Measurements from ENCODE around the gene KDM4C. TPM values are rescaled to one million over a fixed set of nuclear protein-coding genes. Genes with fewer than 3 reads are reported as not detected.
A peak's percentile ranks its signal among the peaks of the same experiment; 100 is the strongest.

KDM4C gene
- total RNA-seq, 1 experiment from 2014 or later = 16.2 TPM

DNA sequence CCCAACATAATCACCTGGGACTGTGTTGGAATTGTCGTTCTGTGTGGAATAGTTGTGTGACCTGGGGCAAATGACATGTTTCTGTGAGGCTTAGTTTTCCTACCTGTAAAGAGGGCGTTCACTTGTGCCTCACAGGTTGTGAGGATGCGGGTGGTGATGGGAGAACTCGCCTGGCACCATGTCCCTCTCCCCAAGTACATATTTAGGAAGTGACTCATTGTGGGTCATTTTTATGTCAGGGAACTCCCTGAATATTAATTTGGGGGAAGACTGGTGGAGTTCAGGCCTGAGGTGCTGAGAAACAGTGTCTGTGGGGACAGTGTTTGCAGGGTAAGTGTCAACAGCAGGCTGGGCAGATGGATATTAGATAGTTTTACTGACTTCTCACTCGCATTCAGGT is 144.7 kb downstream of the KDM4C start:
- CTCF ChIA-PET = no interaction called here
- BruUV-seq (replicated peaks) = no TSS peak
- Mint-ChIP-seq H3K27ac (ENCODE audit: unreplicated experiment) (no peak overlapping the region), H3K36me3 (ENCODE audit: insufficient read depth, unreplicated experiment) (peaks cover 5% of the 10 kb centered on the region), H3K4me3 (ENCODE audit: low read depth, unreplicated experiment) (no peak overlapping the region), H3K27me3 (ENCODE audit: unreplicated experiment) (no peaks in the 10 kb centered on the region), H3K4me1 (ENCODE audit: low read depth, unreplicated experiment) (peaks cover 13% of the 10 kb centered on the region), H3K9me3 (ENCODE audit: low read depth, unreplicated experiment) (no peaks in the 10 kb centered on the region)
- intact Hi-C loops (cut with micrococcal nuclease; ENCODE audit: unreplicated experiment) = no loop called here
- peak; percentile 13 for DNase-seq
- TF ChIP-seq, protein P1, sequence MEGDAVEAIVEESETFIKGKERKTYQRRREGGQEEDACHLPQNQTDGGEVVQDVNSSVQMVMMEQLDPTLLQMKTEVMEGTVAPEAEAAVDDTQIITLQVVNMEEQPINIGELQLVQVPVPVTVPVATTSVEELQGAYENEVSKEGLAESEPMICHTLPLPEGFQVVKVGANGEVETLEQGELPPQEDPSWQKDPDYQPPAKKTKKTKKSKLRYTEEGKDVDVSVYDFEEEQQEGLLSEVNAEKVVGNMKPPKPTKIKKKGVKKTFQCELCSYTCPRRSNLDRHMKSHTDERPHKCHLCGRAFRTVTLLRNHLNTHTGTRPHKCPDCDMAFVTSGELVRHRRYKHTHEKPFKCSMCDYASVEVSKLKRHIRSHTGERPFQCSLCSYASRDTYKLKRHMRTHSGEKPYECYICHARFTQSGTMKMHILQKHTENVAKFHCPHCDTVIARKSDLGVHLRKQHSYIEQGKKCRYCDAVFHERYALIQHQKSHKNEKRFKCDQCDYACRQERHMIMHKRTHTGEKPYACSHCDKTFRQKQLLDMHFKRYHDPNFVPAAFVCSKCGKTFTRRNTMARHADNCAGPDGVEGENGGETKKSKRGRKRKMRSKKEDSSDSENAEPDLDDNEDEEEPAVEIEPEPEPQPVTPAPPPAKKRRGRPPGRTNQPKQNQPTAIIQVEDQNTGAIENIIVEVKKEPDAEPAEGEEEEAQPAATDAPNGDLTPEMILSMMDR (IDR thresholded peaks at IDR 0.05; ENCODE audit: unreplicated experiment) = no peak

DNA sequence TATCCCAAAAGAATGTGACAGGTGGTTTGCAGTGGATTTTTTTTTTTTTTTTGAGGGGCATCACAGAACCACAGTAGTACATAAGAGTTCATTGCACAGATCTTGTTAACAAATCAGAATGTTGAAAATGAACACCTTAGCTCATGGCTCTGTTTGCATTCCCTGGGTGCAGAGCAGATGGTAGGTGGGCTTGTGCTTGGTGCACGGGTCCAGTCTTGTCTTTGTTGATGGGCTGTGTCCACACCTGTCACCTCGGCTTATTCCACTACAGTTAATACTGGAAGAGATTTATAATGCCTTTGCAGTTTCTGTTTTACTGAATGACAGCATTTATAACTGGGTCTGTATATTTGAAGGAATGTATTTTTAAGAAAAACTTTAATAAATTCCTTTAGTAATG is 146.6 kb downstream of the KDM4C start:
- Mint-ChIP-seq H3K4me1 (ENCODE audit: low read depth, unreplicated experiment) (peaks cover 13% of the 10 kb centered on the region), H3K9me3 (ENCODE audit: low read depth, unreplicated experiment) (no peaks in the 10 kb centered on the region), H3K36me3 (ENCODE audit: insufficient read depth, unreplicated experiment) (peaks cover 5% of the 10 kb centered on the region), H3K27ac (ENCODE audit: unreplicated experiment) (no peak overlapping the region), H3K27me3 (ENCODE audit: unreplicated experiment) (no peaks in the 10 kb centered on the region), H3K4me3 (ENCODE audit: low read depth, unreplicated experiment) (no peak overlapping the region)
- intact Hi-C loops (cut with micrococcal nuclease; ENCODE audit: unreplicated experiment) = no loop called here
- DNase-seq = no peak
- CTCF ChIA-PET = no interaction called here
- BruUV-seq (replicated peaks) = no TSS peak
- TF ChIP-seq, protein P1 (IDR thresholded peaks at IDR 0.05; ENCODE audit: unreplicated experiment) = no peak

DNA sequence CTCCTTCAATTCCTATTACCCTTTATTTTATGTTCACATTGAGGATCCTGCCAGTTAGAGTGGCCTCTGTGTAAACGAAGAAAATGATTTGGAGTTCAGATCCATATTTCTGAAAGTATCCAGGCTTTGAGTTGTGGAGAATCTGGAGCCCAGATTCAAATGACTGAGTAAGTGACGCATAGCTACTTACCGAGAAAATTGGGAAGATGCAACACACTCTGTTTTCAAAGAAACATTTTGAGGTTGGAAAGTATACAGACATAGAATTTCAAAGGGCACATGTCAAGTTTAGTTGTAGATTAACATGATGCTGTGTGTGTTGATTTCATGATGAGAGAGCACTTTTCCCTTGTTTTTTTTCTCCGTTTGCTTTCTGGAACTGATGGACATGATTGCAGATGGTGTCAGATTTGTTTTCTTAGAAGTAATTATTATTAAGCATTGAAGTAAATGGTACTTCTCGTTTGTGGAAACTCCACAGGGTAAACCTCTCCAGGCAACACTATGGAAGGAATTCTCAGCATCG is 148.1 kb downstream of the KDM4C start:
- TF ChIP-seq, protein P1 (IDR thresholded peaks at IDR 0.05; ENCODE audit: unreplicated experiment) = no peak
- Mint-ChIP-seq H3K4me3 (ENCODE audit: low read depth, unreplicated experiment) (no peak overlapping the region), H3K27ac (ENCODE audit: unreplicated experiment) (no peak overlapping the region), H3K27me3 (ENCODE audit: unreplicated experiment) (no peaks in the 10 kb centered on the region), H3K9me3 (ENCODE audit: low read depth, unreplicated experiment) (no peaks in the 10 kb centered on the region), H3K4me1 (ENCODE audit: low read depth, unreplicated experiment) (peaks cover 13% of the 10 kb centered on the region), H3K36me3 (ENCODE audit: insufficient read depth, unreplicated experiment) (peaks cover 5% of the 10 kb centered on the region)
- no peak for DNase-seq
- CTCF ChIA-PET = no interaction called here
- intact Hi-C loops (cut with micrococcal nuclease; ENCODE audit: unreplicated experiment) = loop anchor here (2.0 kb wide), 2 partner anchors 79 to 631 kb away; no protein-coding TSS in a partner anchor
- no TSS peak for BruUV-seq (replicated peaks)

DNA sequence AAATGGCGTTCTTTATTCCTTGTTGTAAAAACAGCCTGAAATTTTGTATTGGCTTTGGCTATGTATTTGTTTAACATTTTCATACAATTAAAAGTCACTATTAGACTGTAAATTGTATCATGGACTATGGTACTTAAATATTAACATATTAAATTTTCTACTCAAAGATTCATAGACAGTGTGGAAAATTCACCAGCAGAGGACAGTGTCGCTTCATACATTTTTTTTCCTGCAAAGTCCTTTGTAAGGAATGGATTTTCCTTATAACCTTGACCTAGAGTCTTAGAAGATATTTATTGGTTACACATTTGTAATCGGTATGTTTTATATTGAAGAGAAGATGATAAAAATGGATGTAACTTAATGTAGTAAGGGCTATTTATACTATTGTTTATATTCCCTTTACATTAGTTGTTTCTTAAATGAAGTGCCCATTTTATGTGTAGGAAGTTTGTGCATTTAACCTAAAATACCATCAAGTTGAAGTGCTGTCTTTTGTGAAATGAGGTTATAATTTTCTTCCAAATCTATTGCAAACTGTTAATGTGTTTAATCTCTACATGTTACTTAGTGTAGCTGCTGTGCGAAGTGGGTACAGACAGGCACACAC is 150.1 kb downstream of the KDM4C start:
- H3K4me3 Mint-ChIP-seq (ENCODE audit: low read depth, unreplicated experiment) = no peak overlapping the region
- BruUV-seq (replicated peaks) = no TSS peak
- DNase-seq = no peak
- H3K27me3 Mint-ChIP-seq (ENCODE audit: unreplicated experiment) = no peaks in the 10 kb centered on the region
- TF ChIP-seq, protein P1 (IDR thresholded peaks at IDR 0.05; ENCODE audit: unreplicated experiment) = peak; percentile 21
- H3K4me1 Mint-ChIP-seq (ENCODE audit: low read depth, unreplicated experiment) = peaks cover under 1% of the 10 kb centered on the region
- CTCF ChIA-PET = no interaction called here
- no peaks in the 10 kb centered on the region for H3K9me3 Mint-ChIP-seq (ENCODE audit: low read depth, unreplicated experiment)
- no peak overlapping the region for H3K27ac Mint-ChIP-seq (ENCODE audit: unreplicated experiment)
- H3K36me3 Mint-ChIP-seq (ENCODE audit: insufficient read depth, unreplicated experiment) = no peaks in the 10 kb centered on the region
- intact Hi-C loops (cut with micrococcal nuclease; ENCODE audit: unreplicated experiment) = loop anchor here (2.0 kb wide), 2 partner anchors 81 to 629 kb away; no protein-coding TSS in a partner anchor
